HG02973 (cell line): Measurements from ENCODE around the gene POLN.
"Not testable (repeated sequence)": the region's sequence is repeated elsewhere in the genome, so short reads cannot be mapped to it uniquely, and the experiment has no call there.

ENCODE experiments used
- ATAC-seq: cut with Tn5 transposase; IDR thresholded peaks from one replicate; pipeline ENCODE4 v1.9.1; 2021; ENCODE audit warnings: moderate library complexity; ENCODE audit not compliant: unreplicated experiment

The POLN gene

DNA sequence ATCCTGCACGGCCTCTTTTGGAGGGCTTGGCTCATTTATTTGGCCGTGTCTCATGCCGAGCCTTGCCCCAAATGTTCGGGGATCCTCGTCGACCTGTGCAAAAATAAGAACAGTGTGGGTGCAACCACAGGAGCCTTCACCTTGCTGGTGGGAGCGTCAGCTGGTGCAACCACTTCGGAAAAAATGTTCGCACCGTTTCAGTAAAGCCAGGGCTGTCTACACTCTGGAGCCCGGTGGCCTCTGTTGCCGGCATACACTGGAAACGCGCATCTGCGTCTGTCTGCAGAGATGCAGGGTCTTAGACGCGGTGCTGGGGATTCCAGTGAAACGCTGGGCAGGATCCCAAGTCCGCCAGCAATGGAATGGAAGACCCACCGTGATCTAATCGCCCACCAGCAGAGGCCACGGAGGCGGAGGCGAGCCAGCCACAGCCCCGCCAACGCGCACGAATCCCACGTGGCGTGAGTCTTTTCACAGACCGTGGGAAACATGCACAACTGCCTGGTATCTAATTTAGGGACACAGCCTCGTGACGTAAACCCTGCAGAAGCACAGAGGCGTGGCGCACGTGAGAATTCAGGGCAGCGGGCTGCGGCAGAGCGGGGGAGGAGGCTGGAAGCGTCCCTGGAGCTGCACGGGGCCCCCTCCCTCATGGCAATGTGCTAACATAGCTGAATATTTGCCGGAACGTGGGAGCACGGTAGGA lies 33.8 kb upstream of the POLN start:
- no peak for ATAC-seq

GRCh38 chr4:2275044-2275397 lies 33.1 kb upstream of the POLN start:
- ATAC-seq: not testable (repeated sequence)

DNA sequence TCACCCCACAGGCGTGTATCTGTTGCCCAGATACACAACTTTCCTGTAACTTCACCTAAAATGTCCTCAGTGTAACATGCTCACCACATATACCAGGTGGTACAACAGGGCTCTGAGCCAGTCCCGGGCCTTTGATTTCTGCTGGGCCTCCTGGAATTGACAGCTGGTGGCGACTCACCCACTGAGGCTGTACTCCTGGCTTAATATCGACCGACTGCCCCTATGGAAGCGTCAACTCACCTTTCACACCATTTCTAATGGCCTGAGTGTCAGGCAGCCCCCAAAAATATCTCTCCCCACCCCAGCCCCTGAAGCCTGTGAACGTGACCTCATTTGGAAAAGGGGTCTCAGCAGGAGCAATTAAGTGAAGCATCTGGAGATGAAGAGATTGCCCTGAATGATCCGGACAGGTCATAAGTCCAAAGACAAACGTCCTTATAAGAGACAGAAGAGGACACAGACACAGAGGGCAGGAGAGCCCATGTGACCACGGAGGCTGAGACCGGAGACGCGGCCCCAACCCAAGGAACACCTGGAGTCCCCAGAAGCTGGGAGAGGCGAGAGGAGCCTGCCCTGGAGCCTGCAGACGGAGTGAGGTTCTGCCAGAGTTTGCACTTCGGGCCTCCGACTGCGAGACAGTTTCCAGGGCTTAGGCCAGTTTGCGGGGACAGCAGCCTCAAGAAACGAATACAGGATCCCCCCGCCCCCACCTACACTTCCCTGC lies 32.6 kb upstream of the POLN start:
- ATAC-seq: no peak

DNA sequence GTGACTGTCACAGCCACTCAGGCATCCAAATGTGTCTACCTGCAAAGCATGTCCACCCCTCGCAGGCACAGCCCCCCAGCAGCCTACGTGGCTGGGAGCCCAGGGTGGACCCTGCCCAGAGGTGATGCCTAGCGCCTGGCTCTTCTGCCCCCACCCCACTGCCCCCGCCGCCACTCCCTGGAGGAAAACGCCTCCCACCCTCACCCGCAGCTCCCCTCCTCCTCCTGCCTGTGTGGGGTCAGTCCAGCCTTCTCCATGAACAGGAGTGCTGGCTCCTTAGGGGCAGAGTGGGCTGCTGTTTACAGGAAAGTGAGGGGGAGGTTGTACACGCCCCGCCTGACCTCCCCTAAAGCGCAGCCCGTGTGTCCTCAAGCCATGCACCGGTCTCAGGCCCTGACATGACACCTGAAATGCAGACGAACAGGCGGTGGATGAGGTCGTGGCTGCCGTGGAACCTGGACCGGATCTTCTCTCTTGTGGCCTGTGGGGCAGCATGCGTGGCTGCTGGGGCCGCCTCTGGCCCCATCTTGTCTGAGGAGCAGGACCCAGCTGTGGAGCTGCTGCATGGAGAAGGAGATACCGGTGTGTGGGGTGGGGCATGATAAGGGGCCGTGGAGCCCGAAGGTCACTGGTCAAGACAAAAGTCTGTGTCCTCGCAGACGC lies 31.9 kb upstream of the POLN start:
- no peak for ATAC-seq

DNA sequence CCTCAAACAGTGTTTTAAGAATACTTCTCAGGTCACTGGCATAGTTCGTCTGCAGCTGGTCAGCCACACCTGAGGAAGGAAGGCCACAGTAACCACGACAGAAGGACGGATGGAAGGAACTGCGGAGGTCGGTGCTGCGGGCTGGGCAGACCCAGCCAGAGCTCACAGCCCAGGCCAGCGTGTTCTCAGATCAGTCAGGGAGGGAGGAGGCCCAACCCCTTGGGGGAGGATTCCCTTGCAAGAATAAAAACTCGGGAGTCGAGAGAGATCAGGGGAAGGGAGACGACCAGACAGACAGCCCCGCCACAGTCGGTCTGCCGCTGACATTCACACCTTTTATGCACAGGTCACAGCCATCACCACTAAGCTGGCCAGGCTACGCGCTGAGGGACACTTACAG lies 31.3 kb upstream of the POLN start:
- ATAC-seq: no peak

GRCh38 chr4:2272828-2273120 lies 30.9 kb upstream of the POLN start:
- no peak for ATAC-seq

DNA sequence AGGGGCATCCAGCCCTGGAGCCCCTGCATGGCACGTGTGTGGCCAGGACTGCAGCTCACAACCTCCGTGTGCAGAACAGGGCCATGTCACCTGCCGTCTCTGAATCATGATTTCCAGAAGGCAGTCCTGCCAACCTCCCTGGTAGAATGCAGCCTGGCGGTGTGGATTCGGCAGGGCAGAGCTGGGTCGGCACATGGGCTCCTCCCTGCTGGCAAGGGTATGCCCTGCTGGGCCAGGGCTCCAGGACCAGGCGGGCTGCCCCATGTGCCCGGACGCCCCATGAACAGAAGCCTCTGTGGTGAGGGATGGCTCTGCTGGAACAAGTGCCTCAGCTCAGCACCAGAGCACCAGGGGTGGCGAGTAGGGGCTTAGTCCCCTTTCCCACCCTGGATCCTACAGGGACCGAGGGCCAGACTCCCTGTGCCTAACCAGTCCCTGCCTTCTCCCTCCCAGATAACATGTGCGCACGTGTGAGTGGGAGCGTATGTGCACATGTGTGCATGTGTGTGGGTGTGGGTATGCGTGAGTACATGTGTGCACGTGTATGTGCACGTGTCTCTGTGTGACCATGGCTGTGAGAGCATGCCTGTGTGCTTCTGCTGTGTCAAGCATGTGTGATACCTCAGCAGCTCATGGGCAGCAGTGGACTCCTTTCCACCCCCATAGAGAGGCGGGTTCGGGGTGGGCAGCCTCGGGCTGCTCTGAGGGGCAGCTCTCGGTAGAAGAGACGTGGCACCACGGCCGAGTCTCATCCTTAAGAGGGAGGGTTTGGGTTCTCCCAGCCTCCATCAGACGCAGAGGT lies 30.3 kb upstream of the POLN start:
- no peak for ATAC-seq

- no peak for ATAC-seq
These were observed 29.5 kb upstream of the POLN start for GRCh38 chr4:2271279-2272025.

DNA sequence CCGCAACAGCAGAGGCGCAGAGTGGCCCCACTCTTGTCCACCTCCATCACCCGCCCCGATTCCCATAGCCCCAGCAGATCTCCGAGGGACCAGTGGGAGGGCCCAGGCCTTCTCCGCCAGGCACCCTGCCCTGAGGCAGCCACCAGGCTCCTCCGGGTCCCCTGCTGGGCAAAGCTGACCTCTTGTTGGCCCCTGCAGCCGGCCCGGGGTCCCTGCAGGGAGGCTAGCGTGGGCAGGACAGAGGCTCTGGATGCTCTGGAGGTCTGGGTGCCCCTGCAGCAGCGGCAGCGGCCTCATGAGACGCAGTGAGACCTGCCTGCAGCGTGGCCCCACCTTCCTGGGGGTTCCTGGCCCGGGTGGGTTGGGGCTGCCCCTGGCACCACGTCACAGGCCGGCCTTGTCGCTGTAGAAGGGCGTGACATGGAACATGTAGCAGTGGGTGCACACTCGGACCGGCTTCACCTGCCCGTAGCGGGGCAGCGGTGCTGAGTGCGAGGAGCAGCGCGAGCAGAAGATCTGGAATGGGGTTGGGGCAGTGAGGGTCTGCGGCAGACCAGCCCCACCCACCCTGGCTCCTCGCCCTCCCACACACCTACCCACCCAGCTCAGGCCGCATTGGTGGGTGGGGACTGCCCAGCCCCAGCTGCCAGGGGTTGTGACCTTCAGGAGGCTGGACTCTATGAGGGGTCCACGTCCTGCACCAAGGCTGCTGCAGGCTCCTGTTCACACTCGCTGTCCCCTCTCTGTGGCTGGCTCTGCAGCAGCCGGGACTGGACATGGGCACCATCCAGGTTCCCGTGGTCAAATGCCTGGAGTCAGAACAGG lies 28.6 kb upstream of the POLN start:
- no peak for ATAC-seq

DNA sequence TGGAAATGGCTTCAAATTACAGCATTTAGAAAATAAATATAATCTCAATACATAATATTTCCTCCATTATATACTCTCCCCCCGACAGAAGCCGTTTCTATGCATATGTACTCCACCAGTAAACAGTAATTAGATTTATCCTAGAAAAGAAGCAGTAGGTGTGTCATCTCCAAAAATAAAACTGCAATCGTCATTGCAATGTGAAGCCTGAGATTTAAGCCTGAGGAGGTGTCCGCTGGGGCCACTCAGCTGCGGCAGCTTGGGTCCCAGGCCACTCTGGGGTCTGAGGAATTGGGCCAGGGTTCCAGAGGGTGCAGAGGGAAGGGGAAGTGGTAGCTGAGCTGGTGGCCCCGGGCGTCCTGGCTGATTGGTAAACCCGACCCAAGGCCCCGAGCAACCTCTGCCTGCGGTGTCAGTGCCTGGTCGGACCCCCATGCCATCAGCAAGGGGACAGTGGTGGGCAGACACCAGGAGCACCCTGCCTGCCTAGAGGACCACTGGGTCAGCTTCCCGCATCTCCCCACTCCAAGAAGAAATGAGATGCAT lies 27.8 kb upstream of the POLN start:
- no peak for ATAC-seq

DNA sequence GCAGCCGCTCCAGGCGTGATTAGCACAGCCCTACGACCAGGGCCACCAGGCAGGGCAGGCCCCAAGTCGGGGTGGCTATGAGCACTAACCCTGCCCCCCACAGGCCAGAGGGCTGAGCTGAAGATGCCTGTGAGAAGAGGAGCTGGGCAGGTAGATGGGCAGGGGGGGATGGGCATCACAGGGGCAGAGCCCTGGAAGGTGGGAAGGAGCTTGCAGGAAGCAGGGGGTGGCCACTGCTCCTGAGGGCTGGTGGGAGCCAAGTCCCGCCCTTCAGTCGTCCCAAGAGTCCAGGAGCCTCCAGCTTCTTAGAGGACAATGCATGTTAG lies 27.2 kb upstream of the POLN start:
- no peak for ATAC-seq

- ATAC-seq: no peak
These were observed 26.7 kb upstream of the POLN start for GRCh38 chr4:2268357-2269205.

DNA sequence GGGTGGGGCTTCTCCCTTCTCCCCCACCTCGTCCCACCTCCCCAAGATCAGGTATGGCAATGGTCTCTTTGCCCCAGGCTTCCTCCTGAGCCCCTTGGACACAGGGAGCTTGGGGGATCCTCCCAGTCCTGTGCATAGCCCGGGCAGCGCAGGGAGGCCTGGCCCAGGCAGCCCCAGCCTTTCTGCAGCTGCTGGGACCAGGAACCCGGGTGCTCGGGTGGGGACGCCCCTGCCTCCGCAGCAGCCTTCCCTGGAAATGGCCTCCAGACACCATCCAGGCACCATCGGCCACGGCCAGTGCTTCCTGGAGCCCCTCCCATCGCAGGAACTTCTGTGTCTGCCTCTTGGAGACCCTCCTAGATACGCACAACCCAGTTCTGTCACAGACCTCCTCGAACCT lies 25.9 kb upstream of the POLN start:
- ATAC-seq: no peak

GRCh38 chr4:2267320-2267811 lies 25.4 kb upstream of the POLN start:
- no peak for ATAC-seq

GRCh38 chr4:2266821-2267220 lies 24.9 kb upstream of the POLN start:
- no peak for ATAC-seq

DNA sequence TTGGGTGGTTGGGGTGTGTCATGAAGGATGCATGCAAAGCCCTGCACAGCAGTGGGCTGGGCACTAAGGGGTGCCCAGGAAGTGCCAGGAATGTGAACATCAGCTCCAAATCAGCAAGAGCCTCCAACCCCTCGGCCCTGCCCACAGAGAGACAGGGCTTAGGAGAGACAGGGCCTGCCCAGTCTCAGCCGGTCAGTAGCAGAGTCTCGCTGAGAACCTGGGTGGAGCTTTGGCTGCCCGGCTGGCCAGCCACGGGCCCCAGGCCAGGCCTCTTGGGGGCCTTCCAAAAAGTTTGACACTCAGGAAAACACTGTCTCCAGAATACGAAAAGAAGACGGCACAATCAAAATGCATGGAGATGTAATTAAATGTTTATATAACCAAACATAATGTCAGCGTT lies 24.3 kb upstream of the POLN start:
- ATAC-seq: no peak

GRCh38 chr4:2265113-2266110 lies 23.5 kb upstream of the POLN start:
- ATAC-seq: no peak
